ENCODE results near the gene TBC1D9B.
"Not testable (repeated sequence)": the region's sequence is repeated elsewhere in the genome, so short reads cannot be mapped to it uniquely, and the experiment has no call there.

TBC1D9B gene

DNA sequence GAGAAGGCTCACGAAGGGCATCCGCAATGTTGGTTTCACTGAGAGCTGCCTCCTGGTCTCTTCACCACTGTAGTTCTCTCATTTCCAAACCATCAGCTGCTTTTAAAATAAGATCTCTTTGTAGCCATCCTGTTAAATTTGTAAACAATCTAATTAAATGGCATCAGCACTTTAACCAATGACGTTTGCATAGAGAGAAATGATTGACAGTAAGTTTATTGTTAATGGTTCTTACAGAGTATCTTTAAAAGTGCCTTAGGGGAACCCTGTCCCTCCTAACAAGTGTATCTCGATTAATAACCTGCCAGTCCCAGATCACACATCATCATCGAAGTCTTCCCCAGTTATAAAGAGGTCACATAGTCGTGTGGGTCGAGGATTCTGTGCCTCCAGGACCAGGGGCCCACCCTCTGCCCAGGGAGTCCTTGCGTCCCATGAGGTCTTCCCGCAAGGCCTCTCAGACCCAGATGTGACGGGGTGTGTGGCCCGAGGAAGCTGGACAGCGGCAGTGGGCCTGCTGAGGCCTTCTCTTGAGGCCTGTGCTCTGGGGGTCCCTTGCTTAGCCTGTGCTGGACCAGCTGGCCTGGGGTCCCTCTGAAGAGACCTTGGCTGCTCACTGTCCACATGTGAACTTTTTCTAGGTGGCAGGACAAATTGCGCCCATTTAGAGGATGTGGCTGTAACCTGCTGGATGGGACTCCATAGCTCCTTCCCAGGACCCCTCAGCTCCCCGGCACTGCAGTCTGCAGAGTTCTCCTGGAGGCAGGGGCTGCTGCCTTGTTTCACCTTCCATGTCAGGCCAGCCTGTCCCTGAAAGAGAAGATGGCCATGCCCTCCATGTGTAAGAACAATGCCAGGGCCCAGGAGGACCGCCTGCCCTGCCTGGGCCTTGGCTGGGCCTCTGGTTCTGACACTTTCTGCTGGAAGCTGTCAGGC lies 70.4 kb downstream of the TBC1D9B start:
- DNase-seq (ENCODE audit: low read depth): no peak

GRCh38 chr5:179836225-179837019 lies 71.3 kb downstream of the TBC1D9B start:
- DNase-seq (ENCODE audit: low read depth): peak; percentile 44

- DNase-seq (ENCODE audit: low read depth): not testable (repeated sequence)
Observed at GRCh38 chr5:179834871-179835270, 72.8 kb downstream of the TBC1D9B start.

DNA sequence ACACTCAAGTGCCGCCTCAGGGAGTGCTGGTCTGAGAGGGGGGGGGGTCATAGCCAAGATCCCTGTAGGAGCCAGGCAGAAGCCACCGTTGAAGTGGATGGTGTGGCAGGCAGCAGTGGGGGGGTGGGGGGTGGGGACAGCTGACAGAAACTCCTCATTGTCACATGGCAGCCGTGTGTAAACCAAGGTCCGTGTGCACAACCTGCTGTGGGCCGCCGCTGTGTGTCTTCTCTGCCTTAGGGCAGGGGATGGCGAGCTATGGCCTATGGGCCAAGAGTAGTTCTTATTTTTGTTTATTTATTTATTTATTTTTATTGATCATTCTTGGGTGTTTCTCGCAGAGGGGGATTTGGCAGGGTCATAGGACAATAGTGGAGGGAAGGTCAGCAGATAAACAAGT lies 73.6 kb downstream of the TBC1D9B start:
- no peak for DNase-seq (ENCODE audit: low read depth)

- no peak for DNase-seq (ENCODE audit: low read depth)
Observed at GRCh38 chr5:179833709-179834070, 74.0 kb downstream of the TBC1D9B start.

DNA sequence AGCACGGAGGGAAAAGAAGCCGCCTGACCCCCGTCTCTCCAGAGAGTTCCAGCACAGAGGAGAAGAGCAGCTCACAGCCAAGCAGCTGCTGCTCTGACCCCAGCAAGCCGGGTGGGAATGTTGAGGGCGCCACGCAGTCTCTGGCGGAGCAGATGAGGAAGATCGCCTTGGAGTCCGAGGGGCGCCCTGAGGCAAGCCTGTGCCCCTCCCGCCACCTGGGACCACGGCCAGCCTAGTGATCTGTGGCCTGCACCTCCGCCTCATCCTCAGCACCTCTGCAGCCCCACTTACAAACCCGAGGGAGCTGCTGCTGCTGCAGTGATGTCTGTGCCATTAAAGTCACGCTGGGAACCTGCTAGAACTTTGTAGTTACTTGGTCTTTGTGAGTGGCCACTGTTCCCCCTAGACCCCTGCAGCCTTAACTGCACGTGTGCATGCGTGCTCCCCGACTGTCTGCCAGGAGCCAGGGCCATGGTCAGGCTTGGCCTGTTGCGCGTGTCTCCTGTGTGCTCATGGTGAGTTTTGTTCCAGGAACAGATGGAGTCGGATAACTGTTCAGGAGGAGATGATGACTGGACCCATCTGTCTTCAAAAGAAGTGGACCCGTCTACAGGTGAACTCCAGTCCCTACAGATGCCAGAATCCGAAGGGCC lies 74.5 kb downstream of the TBC1D9B start:
- DNase-seq (ENCODE audit: low read depth): no peak

DNA sequence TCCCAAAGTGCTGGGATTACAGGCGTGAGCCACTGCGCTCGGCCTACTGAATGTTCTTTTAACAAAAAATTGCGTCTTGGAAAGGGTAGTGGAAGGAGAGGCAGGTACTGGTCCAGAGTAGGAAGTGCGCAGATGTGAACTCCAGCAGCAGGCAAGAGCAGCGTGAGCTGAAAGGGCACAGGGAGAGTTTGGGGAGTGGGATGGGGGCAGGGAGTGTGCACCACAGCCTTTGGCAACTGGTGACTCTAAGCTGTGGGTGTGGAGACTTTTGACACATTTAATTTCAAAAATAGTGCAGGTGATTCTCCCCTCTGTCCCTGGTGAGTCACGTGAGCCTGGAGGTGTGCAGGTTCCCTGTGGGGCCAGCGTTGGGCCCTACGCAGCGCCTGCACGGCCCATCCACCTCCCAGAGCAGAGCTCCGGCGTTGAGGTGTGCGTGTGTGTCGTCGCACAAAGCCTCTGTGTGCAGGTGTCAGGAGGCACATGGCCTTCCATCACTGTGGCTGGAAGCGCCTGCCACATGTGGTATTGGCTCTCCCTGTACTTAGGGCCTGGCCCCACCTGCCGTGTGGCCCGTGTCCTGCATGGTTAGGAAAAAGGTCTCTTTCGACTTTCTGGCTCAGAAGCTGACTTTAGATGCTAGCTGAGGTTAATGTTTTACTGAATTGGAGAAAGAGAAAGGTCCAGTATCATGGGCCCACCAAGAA lies 75.5 kb downstream of the TBC1D9B start:
- DNase-seq (ENCODE audit: low read depth): no peak

DNA sequence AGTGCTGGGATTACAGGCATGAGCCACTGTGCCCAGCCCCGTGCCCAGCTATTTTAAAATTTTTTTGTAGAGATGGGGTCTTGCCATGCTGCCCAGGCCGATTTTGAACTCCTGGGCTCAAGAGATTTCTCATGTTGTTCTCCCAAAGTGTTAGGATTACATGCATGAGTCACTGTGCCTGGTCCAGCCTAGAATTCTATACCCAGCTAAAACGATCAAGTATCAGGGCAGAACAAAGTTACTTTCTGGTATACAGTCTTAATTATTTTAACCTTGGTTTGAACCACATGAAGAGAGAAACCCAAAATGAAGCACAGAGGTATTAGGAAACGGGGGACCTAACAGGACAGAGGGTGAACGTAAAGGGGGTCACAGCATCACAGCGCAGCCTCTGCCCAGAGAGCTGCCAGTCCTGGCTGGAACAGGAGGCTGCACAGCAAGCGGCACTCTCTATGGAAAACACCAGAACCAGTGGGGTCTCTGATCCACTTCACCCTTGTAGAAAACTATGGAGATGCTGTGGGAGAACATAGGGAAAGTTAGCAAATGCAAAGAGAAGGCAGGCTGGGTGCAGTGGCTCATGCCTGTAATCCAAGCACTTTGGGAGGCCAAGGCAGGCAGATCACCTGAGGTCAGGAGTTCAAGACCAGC lies 76.8 kb downstream of the TBC1D9B start:
- DNase-seq (ENCODE audit: low read depth): no peak

- no peak for DNase-seq (ENCODE audit: low read depth)
Observed at GRCh38 chr5:179829732-179830435, 77.8 kb downstream of the TBC1D9B start.

GRCh38 chr5:179828756-179829421 lies 78.8 kb downstream of the TBC1D9B start:
- no peak for DNase-seq (ENCODE audit: low read depth)

- DNase-seq (ENCODE audit: low read depth): peak; percentile 46
Observed at GRCh38 chr5:179827680-179828079, 80.0 kb downstream of the TBC1D9B start.

DNA sequence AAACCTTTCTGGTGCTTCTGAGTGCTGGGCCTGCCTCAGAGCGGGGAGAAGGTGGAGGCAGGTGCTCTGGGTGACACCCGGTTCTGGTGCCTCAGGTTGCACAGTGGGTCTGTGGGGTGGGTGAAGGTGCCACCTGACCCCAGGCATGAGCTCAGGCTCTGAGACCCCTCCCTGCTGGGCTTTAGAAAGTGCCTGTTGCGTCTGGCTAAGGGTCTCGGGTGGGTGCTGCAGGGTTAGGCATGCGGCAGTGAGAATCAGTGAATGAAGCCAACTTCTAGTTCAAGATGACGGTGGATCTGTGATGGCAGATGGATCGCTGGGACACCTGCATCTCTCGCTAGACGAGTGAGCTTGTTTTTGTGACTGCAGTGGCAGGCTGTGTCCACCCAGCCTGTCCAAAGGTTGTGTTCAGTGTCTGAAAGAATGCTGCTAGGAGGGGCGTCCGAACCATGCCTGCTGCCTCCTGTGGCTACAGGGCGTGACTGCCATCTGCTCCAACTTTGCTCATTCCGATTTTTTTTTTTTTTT lies 82.0 kb downstream of the TBC1D9B start:
- DNase-seq (ENCODE audit: low read depth): no peak

GRCh38 chr5:179824745-179825112 lies 83.0 kb downstream of the TBC1D9B start:
- no peak for DNase-seq (ENCODE audit: low read depth)

DNA sequence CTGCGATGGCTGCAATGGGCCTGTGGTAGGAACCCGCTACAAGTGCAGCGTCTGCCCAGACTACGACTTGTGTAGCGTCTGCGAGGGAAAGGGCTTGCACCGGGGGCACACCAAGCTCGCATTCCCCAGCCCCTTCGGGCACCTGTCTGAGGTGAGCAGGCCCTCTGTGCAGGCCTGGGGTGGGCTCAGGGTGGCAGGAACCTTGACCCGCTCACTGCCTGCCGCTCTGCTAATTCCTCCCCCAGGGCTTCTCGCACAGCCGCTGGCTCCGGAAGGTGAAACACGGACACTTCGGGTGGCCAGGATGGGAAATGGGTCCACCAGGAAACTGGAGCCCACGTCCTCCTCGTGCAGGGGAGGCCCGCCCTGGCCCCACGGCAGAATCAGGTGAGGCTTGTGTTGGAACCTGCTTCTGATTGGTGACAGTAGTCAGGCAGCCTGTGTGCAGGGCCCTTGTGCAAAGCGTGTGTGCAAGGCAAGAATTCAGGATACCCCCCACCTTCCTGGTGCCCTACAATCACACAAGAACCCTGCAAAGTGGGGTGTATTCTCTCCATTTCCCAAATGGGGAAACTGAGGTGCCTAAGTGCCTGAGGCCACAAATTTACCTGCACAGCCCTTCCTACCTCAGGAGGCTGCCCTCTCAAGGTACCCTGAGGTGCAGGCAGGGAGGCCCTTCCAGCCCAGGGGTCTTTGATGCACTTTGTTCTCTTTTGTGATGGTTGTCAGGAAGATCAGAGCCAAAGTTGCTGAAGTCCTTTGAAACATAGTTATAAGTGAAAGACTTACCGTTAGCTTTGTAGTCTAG lies 83.6 kb downstream of the TBC1D9B start:
- no peak for DNase-seq (ENCODE audit: low read depth)

- DNase-seq (ENCODE audit: low read depth): no peak
Observed at GRCh38 chr5:179822444-179822990, 85.2 kb downstream of the TBC1D9B start.

GRCh38 chr5:179822059-179822432 lies 85.7 kb downstream of the TBC1D9B start:
- no peak for DNase-seq (ENCODE audit: low read depth)

- peak; percentile 60 for DNase-seq (ENCODE audit: low read depth)
Observed at GRCh38 chr5:179821298-179822058, 86.2 kb downstream of the TBC1D9B start.
